GM21717 (cell line): Measurements from ENCODE around the gene PTPRM.

Experiments used
- ATAC-seq: cut with Tn5 transposase; IDR thresholded peaks from one replicate; pipeline ENCODE4 v1.9.1; 2021; ENCODE audit warnings: mild to moderate bottlenecking, moderate library complexity; ENCODE audit not compliant: unreplicated experiment

PTPRM gene

DNA sequence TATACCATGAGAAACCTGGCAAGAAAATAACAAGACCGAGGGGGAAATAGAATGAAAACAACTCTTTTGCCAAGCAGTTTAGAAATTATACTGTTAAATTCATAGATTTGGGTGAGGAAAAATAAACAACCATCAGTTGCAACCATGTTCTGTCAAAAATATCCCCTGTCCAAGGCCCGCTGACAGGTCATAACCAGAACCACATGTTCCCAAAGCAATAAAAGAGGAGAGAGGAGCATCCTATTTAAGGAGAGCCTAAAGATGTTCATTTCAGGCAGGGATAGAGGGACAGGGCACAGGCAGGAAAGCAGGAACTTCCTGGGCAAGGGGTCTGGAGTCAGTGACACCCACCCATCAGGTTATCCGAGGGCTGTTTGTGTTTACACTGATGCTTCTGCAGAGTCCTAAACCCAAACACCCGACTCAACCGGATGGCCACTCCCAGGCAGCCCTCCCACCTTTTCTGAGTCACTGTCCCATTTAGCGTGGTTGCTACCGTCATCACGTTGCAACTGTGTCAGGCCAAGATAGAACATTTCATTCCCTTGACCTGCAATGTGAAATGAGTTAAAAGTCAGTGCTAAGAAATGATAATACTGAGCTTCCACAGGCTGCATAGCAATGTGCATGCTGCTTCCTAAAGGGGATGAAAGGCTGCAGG lies 573.9 kb downstream of the PTPRM start:
- ATAC-seq, result no peak

DNA sequence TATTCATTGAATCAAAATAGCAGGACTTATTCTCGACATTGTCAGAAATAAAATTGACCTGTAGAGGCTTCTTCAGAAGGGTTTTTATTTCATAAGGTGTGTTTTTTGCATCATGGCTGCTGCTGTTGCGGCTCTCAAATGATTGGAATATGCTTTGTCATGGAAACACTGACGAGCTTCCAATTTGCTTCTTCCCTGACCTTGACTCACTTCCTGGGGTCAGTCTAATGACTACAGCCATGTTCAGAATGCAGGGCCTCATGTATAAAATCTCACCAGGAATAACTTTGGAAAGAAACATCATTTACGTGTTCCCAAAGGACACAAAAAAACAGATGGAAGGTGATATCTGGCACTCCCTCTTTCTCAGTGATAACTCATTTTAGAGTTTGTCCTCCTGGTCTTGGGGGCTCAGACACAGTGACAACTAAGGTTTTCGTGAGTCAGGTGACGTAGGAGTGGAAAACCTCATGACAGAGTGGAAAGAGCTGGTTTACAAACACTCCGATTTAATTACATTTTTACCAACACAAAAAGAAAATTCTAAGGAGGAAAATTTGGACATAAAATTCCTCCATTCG lies 575.1 kb downstream of the PTPRM start:
- no peak for ATAC-seq

DNA sequence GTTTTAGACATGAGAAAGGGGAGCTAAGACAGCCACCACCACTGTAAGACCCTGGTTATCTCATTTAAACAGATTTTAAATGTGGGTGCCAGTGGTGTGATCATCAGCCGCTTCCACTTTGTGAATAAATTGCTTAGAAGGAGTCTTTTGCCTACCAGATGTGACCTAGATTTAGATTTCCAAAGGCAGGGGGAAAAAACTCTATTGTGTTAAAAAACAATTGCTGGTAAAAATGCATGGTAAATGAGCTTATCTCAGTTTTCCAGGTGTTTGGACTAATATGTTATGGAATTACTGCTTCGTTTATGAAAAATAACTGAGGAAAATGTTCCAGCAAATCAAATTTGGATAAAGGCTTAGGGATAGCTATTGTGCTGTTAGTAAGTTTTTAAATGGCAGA lies 575.8 kb downstream of the PTPRM start:
- no peak for ATAC-seq

DNA sequence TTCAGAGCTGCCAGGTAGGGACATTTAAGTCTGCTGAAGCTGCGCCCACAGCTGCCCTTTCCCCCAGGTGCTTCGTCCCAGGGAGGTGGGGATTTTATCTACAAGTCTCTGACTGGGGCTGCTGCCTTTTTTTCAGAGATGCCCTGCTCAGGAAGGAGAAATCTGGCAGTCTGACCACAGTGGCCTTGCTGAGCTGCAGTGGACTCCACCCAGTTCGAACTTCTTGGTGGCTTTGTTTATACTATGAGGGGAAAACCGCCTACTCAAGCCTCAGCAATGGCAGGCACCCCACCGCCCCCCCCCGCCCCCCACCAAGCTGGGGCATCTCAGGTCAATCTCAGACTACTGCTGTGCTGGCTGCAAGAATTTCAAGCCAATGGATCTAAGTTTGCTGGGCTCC lies 584.1 kb downstream of the PTPRM start:
- ATAC-seq, result no peak

DNA sequence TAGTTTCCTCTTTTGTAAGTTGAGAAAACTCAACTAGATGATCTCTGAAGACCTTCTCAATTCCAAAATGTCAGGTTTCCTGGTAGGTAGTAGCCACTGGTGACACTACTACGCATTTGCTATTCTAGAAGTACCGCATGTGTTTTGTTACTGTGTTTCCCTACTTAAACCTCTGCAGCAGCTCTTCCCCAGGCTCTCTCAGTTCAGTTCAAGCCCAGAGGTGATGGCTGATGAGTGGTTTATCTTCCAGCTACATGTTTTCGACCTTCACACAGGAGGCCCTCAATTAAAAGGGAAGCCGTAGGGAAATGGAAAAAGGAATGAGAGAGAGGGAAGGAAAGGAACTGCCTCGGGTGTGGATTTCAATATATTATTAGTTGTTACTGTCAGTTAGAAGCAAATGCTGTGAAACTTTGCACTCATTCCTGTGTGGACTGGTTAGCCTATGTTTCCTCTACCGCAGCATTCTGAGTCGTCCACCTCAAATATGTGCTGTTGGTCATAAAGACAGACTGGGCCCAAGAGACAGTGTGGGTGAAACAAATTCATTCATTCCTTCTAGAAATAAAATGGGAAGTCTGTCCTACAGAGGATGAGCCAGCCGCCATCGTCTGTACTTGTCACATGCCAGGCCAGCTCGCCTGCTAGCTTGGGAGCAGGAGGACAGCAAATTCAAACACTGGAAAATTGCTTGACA lies 586.9 kb downstream of the PTPRM start:
- ATAC-seq, result no peak

DNA sequence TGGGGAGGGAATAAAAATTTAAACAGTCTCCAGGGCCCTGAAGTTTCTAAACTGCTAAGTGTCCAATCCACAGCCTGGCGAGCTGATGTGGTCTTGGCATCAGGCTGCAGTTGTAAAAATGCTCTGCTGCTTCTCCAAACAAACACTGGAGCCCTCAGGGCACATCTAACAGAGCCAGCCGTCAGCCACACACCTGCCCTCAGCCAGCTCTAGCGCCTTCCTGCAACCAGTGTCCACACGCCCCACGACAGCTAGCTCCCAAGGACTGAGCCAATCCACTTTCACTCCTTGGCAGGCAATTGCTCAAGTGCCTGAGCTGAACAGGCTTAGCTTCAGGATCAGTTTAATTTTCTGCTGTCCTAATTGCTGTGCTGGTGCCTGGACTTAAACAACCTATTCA lies 595.7 kb downstream of the PTPRM start:
- no peak for ATAC-seq

DNA sequence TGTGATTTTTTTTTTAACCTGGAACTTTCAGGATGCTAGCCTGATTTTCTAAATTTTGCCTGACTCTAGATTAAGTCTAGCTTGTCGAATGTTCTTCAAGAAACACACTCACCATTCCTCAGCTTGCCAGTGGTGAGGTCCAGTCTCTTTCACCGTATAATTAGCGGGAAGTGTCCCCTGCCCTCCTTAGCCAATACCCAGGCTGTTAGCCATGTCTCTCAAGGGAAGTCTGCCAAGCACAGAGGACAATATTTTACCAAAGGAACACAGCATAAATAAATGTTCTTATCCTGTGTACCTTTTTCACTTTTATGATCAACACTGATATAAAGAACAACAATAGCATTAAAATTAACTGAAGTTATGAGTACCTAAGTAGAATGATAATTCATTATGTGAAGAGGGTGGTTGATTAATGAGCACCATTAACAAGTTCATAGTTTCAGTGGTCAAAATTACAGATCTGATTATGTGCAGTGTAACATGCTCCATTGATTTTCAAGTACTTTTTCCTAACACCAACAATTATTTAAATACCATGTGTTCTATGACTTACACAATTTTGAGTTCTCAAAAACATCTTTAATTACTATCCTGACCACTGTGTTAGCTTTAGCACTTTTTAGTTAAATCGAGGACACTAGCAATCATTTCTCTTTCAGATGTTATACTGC lies 596.3 kb downstream of the PTPRM start:
- no peak for ATAC-seq

DNA sequence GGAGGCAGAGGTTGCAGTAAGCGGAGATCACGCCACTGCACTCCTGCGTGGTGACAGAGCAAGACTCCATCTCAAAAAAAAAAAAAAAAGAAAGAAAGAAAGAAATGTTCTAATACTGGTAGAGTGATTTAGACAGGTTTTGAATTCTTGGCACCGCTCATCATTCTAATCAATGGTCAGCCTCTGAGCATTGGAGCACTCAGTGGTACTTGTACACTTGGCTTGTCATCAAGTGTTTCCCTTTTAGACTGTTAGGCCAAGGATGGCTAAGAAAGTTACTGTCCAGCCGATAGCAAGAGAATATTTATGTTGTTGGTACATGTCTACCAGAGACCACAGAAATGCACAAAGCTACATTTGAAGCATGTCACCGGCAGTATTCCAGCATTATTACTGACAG lies 598.0 kb downstream of the PTPRM start:
- no peak for ATAC-seq

DNA sequence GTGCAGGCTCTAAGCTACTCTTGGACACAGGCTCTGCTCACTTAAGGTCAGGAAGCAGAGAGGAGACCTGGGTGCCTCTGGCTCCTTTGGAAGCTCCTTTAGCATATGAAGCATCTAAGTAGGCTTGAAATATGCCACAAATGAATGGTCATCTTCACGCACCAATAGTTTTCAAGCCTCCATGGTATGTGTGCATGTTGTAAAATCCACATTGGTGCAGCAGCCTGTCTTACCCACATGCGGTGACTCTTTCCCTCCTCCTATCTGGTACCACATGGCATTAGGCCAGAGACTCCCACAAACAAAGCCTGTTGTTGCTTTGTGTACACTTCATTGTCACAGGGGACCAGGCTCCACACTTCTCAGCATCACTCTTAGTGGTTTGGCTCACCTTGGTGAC lies 599.9 kb downstream of the PTPRM start:
- ATAC-seq, result no peak

DNA sequence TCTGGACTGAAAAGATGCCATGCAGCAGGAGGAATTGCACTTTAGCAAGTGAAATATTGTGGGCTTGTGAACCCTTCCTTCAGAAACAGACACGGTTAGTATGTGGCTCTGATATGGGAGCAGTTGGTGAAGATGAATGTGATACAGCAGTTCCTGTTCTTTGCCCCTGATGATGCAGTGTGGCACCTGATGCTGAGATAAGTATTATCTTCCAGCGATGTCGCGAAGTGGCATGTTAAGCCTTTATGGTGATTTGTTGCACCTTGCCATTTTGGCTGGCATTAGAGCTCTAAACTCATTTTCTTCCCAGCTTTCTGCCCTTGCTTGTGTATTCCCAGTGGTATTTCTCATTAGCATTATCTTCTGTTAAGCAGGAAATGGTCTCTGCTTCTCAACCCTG lies 600.6 kb downstream of the PTPRM start:
- ATAC-seq, result no peak

DNA sequence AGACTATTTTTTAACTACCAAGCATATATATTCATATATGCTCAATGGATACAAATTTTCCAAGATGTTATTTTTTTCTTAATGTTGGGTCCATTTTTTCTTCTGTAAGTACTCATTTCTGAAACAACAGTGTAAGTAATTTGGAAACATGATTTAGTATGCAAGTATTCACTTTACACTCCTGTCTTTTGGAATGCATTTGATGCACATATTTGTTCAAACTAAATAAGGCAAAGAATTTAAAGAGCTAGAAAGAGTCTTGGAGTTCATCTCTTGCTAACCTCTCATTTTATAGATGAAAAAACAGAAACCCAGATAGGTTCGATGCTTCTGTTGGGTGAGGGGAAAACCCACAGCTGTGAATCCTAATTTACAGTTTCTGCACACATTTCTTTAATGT lies 602.6 kb downstream of the PTPRM start:
- ATAC-seq, result no peak

DNA sequence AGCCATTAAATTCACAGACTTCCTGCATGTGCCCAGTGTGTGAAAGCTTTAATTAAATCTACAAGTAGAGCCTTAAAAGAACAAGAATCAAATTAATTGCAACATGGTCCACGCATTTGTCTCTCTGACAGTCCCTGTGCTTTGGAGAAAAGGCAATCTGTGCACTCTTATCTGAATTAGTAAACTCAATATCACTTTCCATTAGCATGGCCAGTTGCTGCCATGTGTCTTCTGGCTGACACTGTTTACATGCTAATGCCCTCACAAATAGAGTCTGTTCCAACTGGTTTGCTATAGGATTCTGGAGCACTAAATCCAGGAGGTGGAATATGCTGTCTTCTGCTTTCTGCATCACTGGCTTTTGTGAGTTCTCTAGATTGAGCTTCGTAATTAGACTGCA lies 607.7 kb downstream of the PTPRM start:
- no peak for ATAC-seq

DNA sequence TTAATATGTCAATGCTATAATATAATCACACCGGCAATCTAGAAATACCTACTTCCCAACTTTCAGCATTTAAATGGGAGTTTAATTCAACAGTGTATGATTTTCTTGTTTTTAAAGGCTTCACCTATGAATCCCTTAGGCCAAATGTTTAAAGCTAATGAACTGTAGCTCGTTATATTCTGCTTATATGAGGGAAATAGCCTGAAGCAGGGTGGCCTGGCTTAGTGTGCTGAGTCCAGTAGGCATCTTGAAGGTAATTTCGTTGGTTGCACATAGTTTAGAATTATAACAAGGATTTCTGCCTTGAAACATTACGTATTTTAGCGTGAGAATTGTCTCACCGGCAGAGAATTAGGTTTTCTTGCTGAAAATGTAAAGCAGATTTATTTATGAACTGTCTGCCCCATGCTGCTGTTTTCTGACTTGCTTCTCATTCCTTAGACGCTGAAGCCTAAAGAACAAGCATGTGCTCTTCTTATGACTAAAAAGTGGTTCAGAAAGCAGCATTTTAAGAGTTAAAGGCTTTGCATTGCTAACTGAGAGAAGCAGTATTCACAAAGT lies 608.5 kb downstream of the PTPRM start:
- no peak for ATAC-seq

DNA sequence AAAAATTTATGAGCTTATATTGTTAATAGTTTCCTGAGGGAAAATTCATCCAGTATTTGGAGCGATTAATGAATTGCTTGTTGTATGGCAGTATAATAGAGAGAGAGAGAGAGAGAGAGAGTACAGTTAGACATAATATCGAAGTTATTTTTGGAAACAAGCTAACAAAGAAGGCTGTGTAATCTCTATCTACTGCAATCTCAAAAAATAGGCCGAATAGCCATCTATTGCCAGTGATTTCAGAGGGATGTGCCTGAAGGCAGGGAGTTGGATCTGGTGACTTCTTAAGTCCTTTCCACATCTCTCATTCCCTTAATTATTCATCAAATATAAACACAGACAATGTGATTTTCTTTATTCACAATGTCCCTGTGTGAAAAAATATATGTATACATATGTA lies 609.0 kb downstream of the PTPRM start:
- no peak for ATAC-seq

DNA sequence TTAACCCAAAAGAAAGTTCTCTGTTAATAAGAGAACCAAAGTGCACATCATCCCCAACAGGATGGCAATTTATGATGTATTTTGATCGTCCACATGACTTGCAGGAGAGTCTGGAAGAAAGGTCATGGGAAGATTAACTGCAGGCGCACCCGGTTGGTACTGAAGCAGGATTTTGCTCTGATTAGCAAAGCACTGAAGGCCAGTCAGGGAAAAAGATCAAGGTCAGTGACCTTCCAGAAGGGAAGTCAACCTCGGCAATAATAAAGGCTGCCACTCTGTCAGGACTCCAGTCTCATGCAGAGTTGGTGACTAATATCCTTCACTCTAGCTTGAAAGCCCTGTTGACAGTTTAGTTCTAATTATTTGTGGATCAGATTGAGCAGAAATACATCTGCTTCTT lies 609.4 kb downstream of the PTPRM start:
- ATAC-seq, result no peak

DNA sequence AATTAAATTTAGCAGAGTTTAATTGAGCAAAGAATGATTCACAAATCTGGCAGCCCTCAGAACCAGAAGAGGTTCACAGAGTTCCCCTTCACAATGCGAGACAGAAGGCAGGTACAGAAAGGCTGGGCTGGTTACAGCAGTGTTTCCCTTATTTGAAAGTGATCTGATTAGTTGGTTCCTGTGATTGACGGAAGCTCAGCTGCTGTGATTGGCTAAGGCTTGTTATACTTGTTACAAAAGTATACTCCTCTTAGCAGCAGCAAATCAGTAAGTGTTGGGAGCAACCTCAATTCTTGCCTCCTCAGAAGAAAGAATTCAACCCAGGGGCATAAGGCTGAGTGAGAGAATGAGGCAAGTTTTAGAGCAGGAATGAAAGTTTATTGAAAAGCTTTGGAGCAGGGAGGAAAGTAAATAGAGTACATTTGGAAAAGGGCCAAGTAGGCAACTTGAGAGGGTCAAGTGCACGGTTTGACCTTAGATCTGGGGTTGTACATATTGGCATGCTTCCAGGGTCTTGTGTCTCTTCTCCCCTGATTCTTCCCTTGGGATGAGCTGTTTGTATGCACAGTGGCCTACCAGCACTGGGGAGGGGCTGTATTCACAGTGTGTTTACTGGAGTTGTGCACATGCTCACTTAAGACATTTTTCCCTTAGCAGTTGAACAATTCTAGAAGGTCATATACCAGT lies 610.4 kb downstream of the PTPRM start:
- ATAC-seq, result no peak

DNA sequence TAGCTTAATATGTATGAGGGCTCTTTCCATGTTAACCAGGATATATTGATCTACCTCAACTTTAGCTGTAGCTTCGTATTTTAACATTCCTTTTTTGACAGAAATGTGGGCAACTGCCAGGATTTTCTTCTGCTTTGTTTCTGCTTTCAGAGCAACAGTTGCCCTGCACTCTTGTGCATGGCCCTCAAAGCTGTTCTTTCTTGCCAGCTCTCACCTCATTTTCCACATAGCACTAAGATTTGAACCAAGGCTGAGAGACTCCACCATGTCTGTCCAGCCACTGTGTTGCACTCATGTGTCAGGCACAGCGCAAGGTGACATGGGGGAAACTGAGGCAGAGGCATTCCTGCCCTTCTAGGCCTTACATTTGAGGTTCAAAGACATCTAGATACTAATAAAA lies 619.3 kb downstream of the PTPRM start:
- ATAC-seq, result no peak

DNA sequence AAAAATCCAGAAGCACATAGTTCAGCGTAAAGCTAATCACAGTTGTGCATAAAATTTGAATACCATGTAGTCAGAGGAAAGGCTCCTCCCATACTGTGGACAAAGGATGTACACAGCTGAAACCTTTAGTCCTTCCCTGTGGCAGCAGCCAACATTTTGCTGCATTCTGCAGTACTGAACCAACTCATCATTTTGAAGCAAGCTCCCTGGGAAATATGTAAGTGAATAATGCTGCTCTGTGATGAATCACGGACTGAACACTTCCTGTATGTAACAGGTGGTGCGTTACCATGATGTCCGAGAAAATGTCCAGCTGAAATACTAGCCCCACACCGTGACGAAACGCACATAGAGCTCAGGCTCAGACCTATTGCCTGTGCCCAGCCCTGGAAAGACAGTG lies 621.1 kb downstream of the PTPRM start:
- ATAC-seq, result no peak

DNA sequence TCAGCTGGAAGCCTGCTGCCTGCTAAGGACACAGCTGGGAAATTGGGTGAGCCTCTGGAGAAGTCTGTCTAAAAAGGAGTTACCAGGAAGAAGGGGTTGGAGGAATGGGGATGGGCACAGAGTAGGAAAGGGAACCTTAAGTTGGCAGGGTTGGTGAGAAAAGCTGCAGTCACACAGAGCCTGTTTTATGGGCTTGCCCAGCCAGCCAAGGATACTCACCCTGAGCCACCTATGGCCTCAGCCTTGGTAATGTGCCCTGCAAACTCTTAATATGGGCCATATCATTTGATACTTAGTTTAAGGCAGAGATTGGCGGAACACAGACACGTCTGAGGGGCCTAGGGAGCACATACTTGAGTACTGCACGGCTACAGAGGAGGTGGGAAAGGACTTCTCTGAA lies 623.9 kb downstream of the PTPRM start:
- ATAC-seq, result no peak

DNA sequence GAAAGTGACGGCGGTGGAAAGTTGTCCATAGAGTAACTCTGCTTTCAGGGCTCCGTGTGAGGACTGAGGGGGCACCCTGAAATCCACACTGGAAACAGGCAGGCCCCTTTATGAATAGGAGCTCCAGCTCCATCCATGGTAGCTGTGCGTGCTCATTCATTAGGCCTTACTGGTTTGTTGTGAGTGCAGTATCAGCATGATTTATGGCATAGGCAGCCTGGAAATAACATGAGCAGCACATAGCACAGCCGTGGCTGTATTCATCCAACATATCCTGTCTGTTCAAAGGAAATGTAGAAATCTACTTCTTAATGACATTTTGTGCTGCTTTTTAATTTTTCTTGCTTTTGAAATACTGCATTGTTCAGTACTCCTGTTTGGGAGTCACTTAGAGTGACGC lies 627.3 kb downstream of the PTPRM start:
- no peak for ATAC-seq

DNA sequence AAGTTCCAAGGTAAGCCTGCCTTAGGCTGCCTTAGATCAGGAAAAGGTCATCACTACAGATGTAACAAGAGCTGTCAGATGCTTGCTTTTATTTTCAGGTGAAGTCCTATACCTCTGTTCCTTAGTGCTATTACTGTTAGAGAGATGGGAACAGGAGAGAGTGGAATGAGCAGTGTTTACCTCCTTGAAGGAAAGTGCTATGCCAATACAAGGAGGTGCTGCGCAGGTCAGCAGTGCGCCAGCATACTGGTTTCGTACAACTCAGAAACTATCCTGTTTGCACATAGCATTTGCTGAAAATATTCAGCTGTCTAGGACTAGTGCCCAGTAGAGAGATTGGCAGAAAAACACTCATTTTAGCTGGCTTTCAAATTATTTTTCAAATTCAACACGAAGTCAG lies 629.1 kb downstream of the PTPRM start:
- ATAC-seq, result no peak
